HS-27A (cell line): ENCODE results near the gene XDH.

Source experiments
- DNase-seq: peaks from one replicate; pipeline ENCODE4 v3.0.0-alpha.2; 2012; ENCODE audit warnings: low read depth, missing footprints

XDH gene

GRCh38 chr2:31365348-31365747 is 49.2 kb downstream of the XDH start:
- DNase-seq: no peak

- DNase-seq: no peak
Observed at GRCh38 chr2:31363956-31364750, 50.4 kb downstream of the XDH start.

GRCh38 chr2:31362581-31362980 is 52.0 kb downstream of the XDH start:
- DNase-seq: no peak

- DNase-seq: no peak
Observed at GRCh38 chr2:31359229-31359628, 55.3 kb downstream of the XDH start.

GRCh38 chr2:31354837-31355236 is 59.7 kb downstream of the XDH start:
- no peak for DNase-seq

GRCh38 chr2:31353179-31353578 is 61.4 kb downstream of the XDH start:
- no peak for DNase-seq

- DNase-seq: no peak
Observed at GRCh38 chr2:31349684-31350083, 64.9 kb downstream of the XDH start.

- DNase-seq: no peak
Observed at GRCh38 chr2:31349160-31349559, 65.4 kb downstream of the XDH start.

- DNase-seq: no peak
Observed at GRCh38 chr2:31348618-31349017, 65.9 kb downstream of the XDH start.

GRCh38 chr2:31347750-31348149 is 66.8 kb downstream of the XDH start:
- no peak for DNase-seq

- no peak for DNase-seq
Observed at GRCh38 chr2:31347319-31347718, 67.2 kb downstream of the XDH start.

- DNase-seq: no peak
Observed at GRCh38 chr2:31344447-31344846, 70.1 kb downstream of the XDH start.

GRCh38 chr2:31341351-31341750 is 73.2 kb downstream of the XDH start:
- no peak for DNase-seq

- DNase-seq: no peak
Observed at GRCh38 chr2:31339696-31340095, 74.8 kb downstream of the XDH start.

GRCh38 chr2:31337860-31338259 is 76.7 kb downstream of the XDH start:
- DNase-seq: peak; percentile 68

- no peak for DNase-seq
Observed at GRCh38 chr2:31337197-31337596, 77.3 kb downstream of the XDH start.

- DNase-seq: no peak
Observed at GRCh38 chr2:31335921-31336585, 78.5 kb downstream of the XDH start.

- DNase-seq: no peak
Observed at GRCh38 chr2:31334311-31335026, 80.1 kb downstream of the XDH start.

- no peak for DNase-seq
Observed at GRCh38 chr2:31333527-31334183, 80.9 kb downstream of the XDH start.

GRCh38 chr2:31333046-31333445 is 81.5 kb downstream of the XDH start:
- DNase-seq: no peak

- DNase-seq: no peak
Observed at GRCh38 chr2:31332521-31332920, 82.0 kb downstream of the XDH start.

GRCh38 chr2:31331156-31331555 is 83.4 kb downstream of the XDH start:
- no peak for DNase-seq
